HUDEP-2 (cell line): ENCODE results near the gene PROSER1.

ENCODE experiments used
- DNase-seq, 76 experiments: peaks; one replicate each; lab custom pipeline; 2025; ENCODE audit not compliant: unreplicated experiment in 76 of 76; lab: John Stamatoyannopoulos, UW

PROSER1 gene

GRCh38 chr13:38960175-38960574, 77.7 kb downstream of the PROSER1 start:
- no peak for DNase-seq
